Activated T-cell treated with anti-CD3 and anti-CD28 coated beads, Interleukin-2, amount 50 U/mL, for 72 hours (primary cell): ENCODE results near the gene CORO2A. TPM values are rescaled to one million over a fixed set of nuclear protein-coding genes. Genes with fewer than 3 reads are reported as not detected.
"Not testable (repeated sequence)": the region's sequence is repeated elsewhere in the genome, so short reads cannot be mapped to it uniquely, and the experiment has no call there.

ENCODE experiments used
- ATAC-seq, 2 donors: fragments of 150-1000 bp; cut with Tn5 transposase; replicated peaks in 1 of 2; 2 replicates each; pipeline ENCODE4 v1.10.0; 2021; ENCODE audit warnings: moderate library complexity in 2 of 2, mild to moderate bottlenecking in 1 of 2
- DNase-seq, 2 donors: peaks; one replicate each; pipeline ENCODE4 v3.0.0; 2021 to 2022; ENCODE audit warnings: mixed read lengths in 1 of 2
- H3K27ac Mint-ChIP-seq: one replicate; pipeline ENCODE4 v1.8.0; 2022; ENCODE audit warnings: mild to moderate bottlenecking, moderate library complexity, mixed read lengths
- H3K27me3 Mint-ChIP-seq: one replicate; pipeline ENCODE4 v1.8.0; 2022; ENCODE audit warnings: low read depth, mixed read lengths
- H3K36me3 Mint-ChIP-seq, 2 donors: one replicate each; pipeline ENCODE4 v1.8.0; 2022; ENCODE audit warnings: mixed read lengths in 2 of 2, mild to moderate bottlenecking in 1 of 2; ENCODE audit not compliant: insufficient read depth in 2 of 2
- H3K4me1 Mint-ChIP-seq: one replicate; pipeline ENCODE4 v1.8.0; 2022; ENCODE audit warnings: low read depth, mixed read lengths
- H3K4me3 Mint-ChIP-seq, 2 donors: one replicate each; pipeline ENCODE4 v1.8.0; 2022; ENCODE audit warnings: mild to moderate bottlenecking in 2 of 2, mixed read lengths in 2 of 2, moderate library complexity in 2 of 2
- H3K9me3 Mint-ChIP-seq, 2 donors: one replicate each; pipeline ENCODE4 v1.8.0; 2022; ENCODE audit warnings: mixed read lengths in 2 of 2
- total RNA-seq, 2 donors: library from RNA; stranded (reverse); gene quantifications; one replicate each; pipeline ENCODE4 v1.2.3, GENCODE V29; 2022

The CORO2A gene
- total RNA-seq, 2 donors from 2014 or later, result 11.0 to 13.1 TPM

DNA sequence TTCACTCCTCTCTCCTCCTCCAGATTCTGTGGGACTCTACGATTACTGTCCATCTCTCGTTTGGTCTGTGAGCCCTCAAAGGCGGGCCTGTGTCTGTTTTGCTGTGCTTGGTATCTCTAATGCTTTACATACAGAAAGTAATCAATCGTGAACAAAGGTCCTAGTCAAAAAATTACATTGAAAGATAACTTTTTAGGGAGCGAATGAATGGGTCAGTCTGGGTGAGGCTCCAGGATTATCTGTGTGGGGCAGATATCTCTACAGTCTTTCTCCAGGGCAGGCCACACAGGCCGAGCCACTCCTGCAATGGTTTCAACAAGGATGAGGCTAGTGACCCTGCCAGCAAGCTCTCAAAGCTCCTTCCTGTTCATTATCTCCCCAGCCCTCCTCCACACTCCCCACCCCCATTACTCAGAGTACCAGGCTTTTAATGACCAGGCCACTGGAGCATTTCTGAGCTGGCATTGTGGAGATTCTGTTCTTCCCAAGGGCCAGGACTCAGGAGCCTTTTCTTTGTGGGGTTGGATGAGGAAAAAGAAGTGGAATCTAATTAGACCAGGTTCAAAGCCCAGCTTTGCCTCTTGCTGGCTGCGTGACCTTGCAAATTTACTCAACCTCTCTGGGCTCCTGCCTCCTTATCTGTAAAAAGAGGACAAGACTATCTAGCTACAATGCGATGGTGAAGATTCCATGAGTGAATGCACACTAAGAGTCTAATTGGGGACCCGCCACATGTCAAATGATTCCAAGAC is 10.2 kb downstream of the CORO2A start:
- no peak for ATAC-seq
- peaks cover 19% of the 10 kb centered on the region for H3K4me1 Mint-ChIP-seq
- no peaks in the 10 kb centered on the region for H3K9me3 Mint-ChIP-seq
- DNase-seq, result no peak
- no peak overlapping the region for H3K4me3 Mint-ChIP-seq
- H3K27ac Mint-ChIP-seq, result no peak overlapping the region
- no peaks in the 10 kb centered on the region for H3K36me3 Mint-ChIP-seq
- H3K27me3 Mint-ChIP-seq, result no peaks in the 10 kb centered on the region

- Mint-ChIP-seq H3K36me3 (no peaks in the 10 kb centered on the region), H3K4me3 (no peak overlapping the region), H3K27ac (no peak overlapping the region), H3K27me3 (no peaks in the 10 kb centered on the region), H3K9me3 (no peaks in the 10 kb centered on the region), H3K4me1 (peaks cover 19% of the 10 kb centered on the region)
- ATAC-seq, result no peak
- no peak for DNase-seq
These were observed 10.7 kb downstream of the CORO2A start for GRCh38 chr9:98181746-98182068.

DNA sequence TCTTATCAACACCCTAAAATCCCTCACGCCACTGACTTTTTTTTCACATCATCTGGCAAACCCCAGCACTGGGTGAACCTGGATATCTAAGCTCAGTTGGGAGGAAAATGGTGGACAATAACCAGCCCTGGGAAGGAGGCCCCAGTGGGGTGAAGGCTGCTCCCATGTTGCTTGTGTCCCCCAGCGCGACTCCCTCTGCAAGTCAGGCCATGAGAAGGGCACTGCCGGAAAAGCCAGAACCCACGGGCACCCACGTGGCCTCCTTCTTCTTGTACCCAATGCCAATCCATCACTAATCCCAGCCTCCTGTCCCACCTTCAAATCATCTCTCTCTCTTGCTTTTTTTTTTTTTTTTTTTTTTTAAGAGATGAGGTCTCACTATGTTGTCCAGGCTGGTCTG is 11.4 kb downstream of the CORO2A start:
- DNase-seq (no peak), ATAC-seq (no peak)
- H3K4me1 Mint-ChIP-seq, result peaks cover 19% of the 10 kb centered on the region
- no peak overlapping the region for H3K4me3 Mint-ChIP-seq
- no peak overlapping the region for H3K27ac Mint-ChIP-seq
- H3K36me3 Mint-ChIP-seq, result no peaks in the 10 kb centered on the region
- H3K27me3 Mint-ChIP-seq, result no peaks in the 10 kb centered on the region
- H3K9me3 Mint-ChIP-seq, result no peaks in the 10 kb centered on the region

DNA sequence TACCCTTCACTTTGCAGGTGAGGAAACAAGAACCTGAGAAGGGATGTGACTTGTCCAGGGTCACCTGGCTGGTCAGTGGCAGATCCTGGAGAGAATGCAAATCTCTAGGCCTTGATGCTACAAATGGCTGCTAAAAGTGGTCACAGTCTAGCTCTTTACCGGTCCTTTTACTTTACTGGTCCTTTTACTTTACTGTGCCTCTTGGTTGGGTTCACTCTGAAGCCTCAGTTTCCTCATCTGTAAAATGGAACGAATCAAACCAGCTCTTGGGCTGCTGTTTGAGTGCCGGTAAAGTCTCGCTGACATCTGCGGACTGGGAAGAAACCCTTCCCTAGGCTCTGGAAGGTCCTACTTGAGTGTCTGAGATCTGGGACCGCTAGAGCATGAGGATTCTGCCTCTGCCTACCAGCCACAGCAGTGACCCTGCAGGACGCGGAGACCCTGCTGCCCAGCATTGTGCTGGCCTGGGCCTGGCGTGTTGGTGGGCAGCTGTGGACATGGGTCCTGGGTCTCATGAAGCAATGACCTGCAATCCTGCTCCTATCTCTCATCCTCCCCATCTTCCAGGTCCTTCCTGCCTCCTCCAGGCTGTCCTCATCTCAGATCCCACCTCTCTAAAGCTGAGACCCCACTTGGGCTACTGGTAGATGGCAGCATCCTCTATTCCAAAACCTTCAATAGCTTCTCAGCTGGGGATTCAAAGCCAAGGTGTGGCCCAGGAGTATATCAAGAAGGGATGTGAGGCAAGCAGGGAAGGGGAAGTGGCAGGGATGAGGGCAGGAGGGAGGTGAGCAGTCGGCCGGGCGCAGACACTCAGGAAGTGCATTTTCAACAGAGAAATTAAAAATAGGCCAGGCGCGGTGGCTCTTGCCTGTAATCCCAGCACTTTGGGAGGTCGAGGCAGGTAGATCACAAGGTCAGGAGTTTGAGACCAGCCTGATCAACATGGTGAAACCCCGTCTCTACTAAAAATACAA is 13.3 kb downstream of the CORO2A start:
- Mint-ChIP-seq H3K27me3 (no peaks in the 10 kb centered on the region), H3K27ac (no peak overlapping the region), H3K4me3 (no peak overlapping the region), H3K9me3 (no peaks in the 10 kb centered on the region), H3K4me1 (peaks cover 19% of the 10 kb centered on the region), H3K36me3 (no peaks in the 10 kb centered on the region)
- DNase-seq (no peak), ATAC-seq (no peak)

DNA sequence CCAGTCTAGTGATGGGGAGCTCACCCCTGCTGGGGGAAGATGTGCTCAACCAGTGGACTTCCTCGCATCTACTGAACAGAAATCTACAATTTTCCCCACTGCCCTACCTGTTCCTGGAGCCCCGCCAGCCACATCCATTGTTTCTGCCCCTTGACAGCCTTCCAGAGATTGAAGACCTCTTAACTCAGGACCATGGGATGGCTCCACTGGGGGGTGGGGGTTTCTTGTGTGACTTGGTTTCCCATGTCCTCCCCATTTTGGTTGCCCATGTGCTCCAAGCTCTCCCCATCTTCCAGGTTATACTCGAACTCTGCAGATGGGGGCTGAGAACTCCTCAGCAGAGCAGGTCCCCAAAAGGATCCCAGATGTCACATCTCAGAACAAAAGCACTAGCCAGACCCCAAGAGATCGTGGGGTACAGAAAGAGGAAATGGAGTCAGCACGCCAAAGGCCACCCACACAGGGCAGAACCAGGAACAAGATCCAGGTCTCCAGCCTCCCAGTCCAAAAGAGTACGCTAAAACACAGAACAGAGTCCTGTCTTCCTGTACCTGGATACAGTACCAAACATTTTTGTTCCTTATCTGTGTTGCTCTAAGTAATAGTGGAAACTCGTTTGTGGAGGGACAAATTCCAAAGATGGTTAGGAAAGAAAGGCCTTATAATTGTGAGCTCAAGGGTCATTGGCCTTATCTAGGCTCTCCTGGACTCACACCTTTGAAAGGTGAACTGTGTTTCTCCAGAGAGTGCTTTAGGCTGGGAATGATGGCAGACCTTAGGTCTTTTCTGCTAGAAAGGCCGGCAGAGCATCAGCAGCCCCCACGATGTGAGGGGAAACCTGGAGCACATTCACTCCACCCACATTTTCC is 15.8 kb downstream of the CORO2A start:
- Mint-ChIP-seq H3K9me3 (no peaks in the 10 kb centered on the region), H3K4me3 (no peak overlapping the region), H3K4me1 (peaks cover 19% of the 10 kb centered on the region), H3K27ac (no peak overlapping the region), H3K36me3 (no peaks in the 10 kb centered on the region), H3K27me3 (no peaks in the 10 kb centered on the region)
- ATAC-seq (no peak), DNase-seq (no peak)

DNA sequence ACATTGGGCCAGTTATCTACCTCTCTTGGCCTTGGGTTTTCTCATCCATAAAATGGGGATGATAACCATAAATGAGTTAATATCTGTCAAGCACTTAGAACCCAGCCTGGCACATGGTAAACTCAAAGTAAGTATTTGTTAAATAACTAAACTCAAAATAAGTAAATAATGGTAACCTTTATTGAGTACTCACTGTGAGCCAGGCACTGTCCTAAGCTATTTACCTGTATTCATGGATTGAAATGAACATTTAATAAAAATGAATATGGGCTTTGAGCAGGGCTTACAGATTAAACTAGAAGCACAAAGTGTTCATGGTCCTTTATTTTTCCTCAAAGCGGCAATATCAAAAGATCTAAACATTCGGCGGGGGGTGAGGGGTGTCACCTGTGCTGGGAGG is 16.7 kb downstream of the CORO2A start:
- Mint-ChIP-seq H3K9me3 (no peaks in the 10 kb centered on the region), H3K27me3 (no peaks in the 10 kb centered on the region), H3K27ac (no peak overlapping the region), H3K4me3 (no peak overlapping the region), H3K36me3 (no peaks in the 10 kb centered on the region), H3K4me1 (peaks cover 14% of the 10 kb centered on the region)
- DNase-seq, result no peak
- ATAC-seq, result no peak

DNA sequence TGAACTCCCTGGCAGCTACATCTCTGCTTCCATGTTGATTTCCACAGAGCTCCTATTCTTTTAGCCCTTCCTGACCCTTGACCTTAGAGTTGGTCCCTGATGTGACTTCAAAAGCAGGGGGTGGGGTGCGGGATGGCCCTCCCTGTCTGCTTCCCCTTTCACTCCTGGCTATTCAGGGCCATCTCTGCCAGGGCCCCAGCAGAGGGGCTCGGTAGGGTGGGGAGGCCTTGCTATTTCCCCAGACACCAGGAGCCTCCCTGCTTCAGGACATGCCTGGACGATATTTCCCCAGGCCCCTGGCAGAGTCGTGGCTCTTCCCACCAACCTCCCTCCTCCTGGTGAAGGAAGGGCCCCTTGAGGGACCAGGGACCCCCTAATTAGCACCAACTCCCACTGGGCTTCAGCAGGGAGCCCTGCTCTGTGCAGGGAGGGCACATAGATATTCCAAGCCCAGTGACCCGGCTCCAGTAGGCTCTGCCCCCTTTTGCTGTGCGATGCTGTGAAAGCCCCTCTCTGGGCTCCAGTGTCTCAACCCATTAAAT is 17.3 kb downstream of the CORO2A start:
- H3K36me3 Mint-ChIP-seq, result no peaks in the 10 kb centered on the region
- H3K27me3 Mint-ChIP-seq, result no peaks in the 10 kb centered on the region
- no peak overlapping the region for H3K4me3 Mint-ChIP-seq
- no peaks in the 10 kb centered on the region for H3K9me3 Mint-ChIP-seq
- peaks cover 9% of the 10 kb centered on the region for H3K4me1 Mint-ChIP-seq
- H3K27ac Mint-ChIP-seq, result no peak overlapping the region
- ATAC-seq (no peak), DNase-seq (no peak)

DNA sequence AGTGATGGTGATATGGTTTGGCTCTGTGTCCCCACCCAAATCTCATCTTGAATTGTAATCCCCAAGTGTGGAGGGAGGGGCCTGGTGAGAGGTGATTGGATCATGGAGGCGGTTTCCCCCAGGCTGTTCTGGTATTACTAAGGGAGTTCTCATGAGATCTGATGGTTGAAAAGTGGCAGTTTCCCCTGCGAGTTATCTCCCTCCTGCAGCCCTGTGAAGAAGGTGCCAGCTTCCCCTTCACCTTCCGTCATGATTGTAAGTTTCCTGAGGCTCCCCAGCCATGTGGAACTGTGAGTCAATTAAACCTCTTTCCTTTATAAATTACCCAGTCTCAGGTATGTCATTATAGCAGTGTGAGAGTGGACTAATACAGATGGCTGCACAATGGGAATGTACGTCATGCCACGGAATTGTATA is 17.9 kb downstream of the CORO2A start:
- H3K4me3 Mint-ChIP-seq, H3K4me1 Mint-ChIP-seq, DNase-seq, ATAC-seq, H3K9me3 Mint-ChIP-seq, H3K27me3 Mint-ChIP-seq, H3K27ac Mint-ChIP-seq, H3K36me3 Mint-ChIP-seq: not testable (repeated sequence)

- Mint-ChIP-seq H3K27ac (no peak overlapping the region), H3K27me3 (no peaks in the 10 kb centered on the region), H3K36me3 (no peaks in the 10 kb centered on the region), H3K9me3 (no peaks in the 10 kb centered on the region), H3K4me1 (peaks cover 14% of the 10 kb centered on the region), H3K4me3 (no peak overlapping the region)
- no peak for ATAC-seq
- DNase-seq, result no peak
These were observed 19.3 kb downstream of the CORO2A start for GRCh38 chr9:98173181-98173580.

- Mint-ChIP-seq H3K27me3 (no peaks in the 10 kb centered on the region), H3K9me3 (no peaks in the 10 kb centered on the region), H3K4me3 (no peak overlapping the region), H3K27ac (no peak overlapping the region), H3K36me3 (no peaks in the 10 kb centered on the region), H3K4me1 (peaks cover 14% of the 10 kb centered on the region)
- DNase-seq (no peak), ATAC-seq (no peak)
These were observed 19.8 kb downstream of the CORO2A start for GRCh38 chr9:98172604-98173003.

- Mint-ChIP-seq H3K9me3 (no peaks in the 10 kb centered on the region), H3K4me1 (peaks cover 18% of the 10 kb centered on the region), H3K4me3 (no peak overlapping the region), H3K27me3 (no peaks in the 10 kb centered on the region), H3K27ac (no peak overlapping the region), H3K36me3 (no peaks in the 10 kb centered on the region)
- no peak for ATAC-seq
- no peak for DNase-seq
These were observed 21.1 kb downstream of the CORO2A start for GRCh38 chr9:98171176-98171925.

GRCh38 chr9:98168941-98169488 is 23.4 kb downstream of the CORO2A start:
- peak; percentile 31 to 65 for DNase-seq
- ATAC-seq, result peak; percentile 88 to 99
- Mint-ChIP-seq H3K4me1 (peaks cover 22% of the 10 kb centered on the region), H3K27me3 (no peaks in the 10 kb centered on the region), H3K27ac (peak overlapping the region; percentile 89), H3K9me3 (no peaks in the 10 kb centered on the region), H3K4me3 (peak overlapping the region in 1 of 2 donors; percentile 79), H3K36me3 (no peaks in the 10 kb centered on the region)
